ENCODE measurements around the gene TMEM179.
A peak's percentile ranks its signal among the peaks of the same experiment; 100 is the strongest.

TMEM179 gene

GRCh38 chr14:104552738-104553125, 51.8 kb downstream of the TMEM179 start:
- DNase-seq (ENCODE audit: low spot score in 2 of 2): peak in 1 of 2 experiments; percentile 2
- Histone ChIP-seq H3K27me3 (ENCODE audit: low read depth) (peaks cover 65% of the 10 kb centered on the region), H3K36me3 (replicated peaks) (no peaks in the 10 kb centered on the region), H3K4me1 (no peaks in the 10 kb centered on the region), H3K9me3 (no peaks in the 10 kb centered on the region), H3K4me3 (no peak overlapping the region)
- in situ Hi-C loops (cut with MboI; ENCODE audit: low sequenced_read_pairs): no loop called here

DNA sequence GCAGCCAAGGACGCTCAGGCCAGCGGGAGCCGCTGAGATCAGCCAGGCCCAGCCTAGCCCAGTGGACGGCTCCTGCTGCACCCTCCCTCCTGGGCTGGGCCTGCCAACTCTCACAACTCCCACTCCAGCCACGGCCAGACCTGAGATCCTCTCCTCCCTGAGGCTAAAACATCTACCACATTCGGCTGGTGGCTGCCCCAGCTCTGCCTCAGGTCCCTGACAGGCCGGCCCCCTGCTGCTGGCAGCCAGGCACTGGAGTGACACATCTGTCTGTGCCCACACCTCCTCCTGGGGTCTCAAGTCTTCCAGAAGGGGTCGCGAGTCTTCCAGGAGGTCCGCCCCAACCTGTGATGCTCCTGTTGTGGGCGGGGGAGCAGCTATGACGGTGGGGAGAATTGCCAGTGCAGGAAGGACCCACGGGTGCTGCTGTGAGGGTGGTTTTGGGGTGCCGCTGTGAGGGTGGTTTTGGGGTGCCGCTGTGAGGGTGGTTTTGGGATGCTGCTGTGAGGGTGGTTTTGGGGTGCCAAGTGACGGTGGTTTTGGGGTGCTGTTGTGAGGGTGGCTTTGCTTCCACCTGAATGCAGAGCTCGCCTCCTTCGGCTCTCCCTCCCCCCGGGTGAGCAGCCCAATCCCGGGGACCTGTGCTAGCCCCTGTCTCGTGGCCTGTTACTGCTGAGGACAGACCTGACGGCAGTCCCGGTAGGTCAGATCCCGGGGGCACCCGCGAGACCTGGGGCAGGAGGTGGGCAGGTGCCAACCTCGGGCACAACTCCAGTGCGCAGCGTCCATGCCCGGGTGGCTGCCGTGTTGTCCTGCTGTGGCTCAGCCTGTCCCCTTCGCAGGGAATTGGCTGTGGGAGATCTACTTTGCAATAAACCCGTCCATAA, 52.5 kb downstream of the TMEM179 start:
- H3K9me3 ChIP-seq: no peaks in the 10 kb centered on the region
- H3K4me3 ChIP-seq: no peak overlapping the region
- no peaks in the 10 kb centered on the region for H3K36me3 ChIP-seq (replicated peaks)
- H3K27me3 ChIP-seq (ENCODE audit: low read depth): peaks cover 70% of the 10 kb centered on the region
- peak in 1 of 2 experiments; percentile 8 for DNase-seq (ENCODE audit: low spot score in 2 of 2)
- no peaks in the 10 kb centered on the region for H3K4me1 ChIP-seq
- in situ Hi-C loops (cut with MboI; ENCODE audit: low sequenced_read_pairs): no loop called here

DNA sequence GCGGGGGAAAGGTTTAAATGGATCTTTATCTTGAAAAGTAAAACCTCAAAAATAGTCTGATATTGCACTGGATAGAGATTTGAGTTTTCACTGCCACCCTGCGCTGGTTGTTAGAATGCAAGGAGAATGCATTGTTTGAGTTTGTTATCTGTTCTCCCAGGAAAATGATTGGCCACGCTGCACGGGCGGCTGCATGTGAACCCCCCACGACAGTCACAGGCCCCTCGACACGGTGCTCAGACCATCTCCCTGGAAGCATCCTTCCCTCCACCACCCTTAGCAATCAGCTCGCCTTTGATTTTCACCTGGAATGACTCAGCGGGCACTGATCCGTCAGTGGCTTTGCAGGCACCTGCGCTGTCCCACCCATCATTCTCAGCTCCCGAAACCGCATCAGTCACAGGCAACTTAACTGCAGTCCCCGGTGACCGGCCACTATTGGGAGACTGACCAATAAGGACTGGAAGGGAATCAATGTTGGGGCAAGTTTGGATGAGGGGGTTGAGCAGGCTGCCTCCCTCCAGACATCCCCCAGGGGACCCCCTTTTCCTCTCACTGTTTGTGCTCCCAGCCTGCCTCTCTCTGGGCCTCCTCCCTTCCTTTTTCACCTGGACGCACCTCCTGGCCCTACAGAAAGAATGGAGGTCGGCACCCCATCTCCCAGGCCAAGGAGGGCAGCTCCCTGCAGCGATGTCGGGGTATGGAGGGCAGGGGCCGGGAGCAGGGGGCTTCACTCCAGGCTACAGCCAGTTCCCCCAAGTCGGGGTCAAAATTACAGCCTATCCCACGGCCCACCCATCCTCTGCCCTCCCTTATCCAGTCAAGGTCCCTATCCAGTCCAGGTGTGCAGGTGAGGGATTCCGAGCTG, 53.5 kb downstream of the TMEM179 start:
- DNase-seq (ENCODE audit: low spot score in 2 of 2): no peak
- Histone ChIP-seq H3K36me3 (replicated peaks) (no peaks in the 10 kb centered on the region), H3K27me3 (ENCODE audit: low read depth) (peaks cover 68% of the 10 kb centered on the region), H3K9me3 (no peaks in the 10 kb centered on the region), H3K4me3 (no peak overlapping the region), H3K4me1 (no peaks in the 10 kb centered on the region)
- in situ Hi-C loops (cut with MboI; ENCODE audit: low sequenced_read_pairs): no loop called here

DNA sequence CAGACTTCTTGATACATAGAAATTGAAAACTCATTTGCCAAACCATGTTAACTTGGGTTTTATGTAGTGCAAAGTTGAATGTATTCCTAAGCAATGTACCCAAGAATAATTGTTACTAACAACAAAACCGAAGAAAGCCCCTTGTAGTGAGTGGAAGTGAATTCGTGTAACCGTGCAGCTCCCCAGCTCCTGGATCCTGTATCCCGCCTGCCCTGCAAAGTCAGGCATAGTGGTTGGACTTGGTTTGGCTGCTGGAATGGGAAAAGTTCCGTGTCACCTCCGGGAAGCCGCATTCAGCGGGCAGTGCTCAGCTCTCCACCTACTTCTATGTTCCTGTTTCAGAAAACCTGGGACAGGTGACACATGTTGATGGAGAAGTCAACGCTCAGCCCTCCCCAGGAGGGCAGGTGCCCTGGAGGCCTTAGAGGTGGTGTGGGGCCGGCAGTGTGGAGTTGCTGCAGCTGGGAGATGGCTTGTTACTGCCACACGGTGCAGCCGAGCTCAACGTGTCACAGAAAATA, 54.2 kb downstream of the TMEM179 start:
- in situ Hi-C loops (cut with MboI; ENCODE audit: low sequenced_read_pairs): no loop called here
- Histone ChIP-seq H3K4me3 (no peak overlapping the region), H3K27me3 (ENCODE audit: low read depth) (peaks cover 71% of the 10 kb centered on the region), H3K4me1 (no peaks in the 10 kb centered on the region), H3K9me3 (no peaks in the 10 kb centered on the region), H3K36me3 (replicated peaks) (no peaks in the 10 kb centered on the region)
- DNase-seq (ENCODE audit: low spot score in 2 of 2): no peak

GRCh38 chr14:104549536-104550339, 54.8 kb downstream of the TMEM179 start:
- Histone ChIP-seq H3K27me3 (ENCODE audit: low read depth) (peaks cover 77% of the 10 kb centered on the region), H3K4me3 (no peak overlapping the region), H3K9me3 (no peaks in the 10 kb centered on the region), H3K36me3 (replicated peaks) (no peaks in the 10 kb centered on the region), H3K4me1 (no peaks in the 10 kb centered on the region)
- in situ Hi-C loops (cut with MboI; ENCODE audit: low sequenced_read_pairs): no loop called here
- DNase-seq (ENCODE audit: low spot score in 2 of 2): no peak

DNA sequence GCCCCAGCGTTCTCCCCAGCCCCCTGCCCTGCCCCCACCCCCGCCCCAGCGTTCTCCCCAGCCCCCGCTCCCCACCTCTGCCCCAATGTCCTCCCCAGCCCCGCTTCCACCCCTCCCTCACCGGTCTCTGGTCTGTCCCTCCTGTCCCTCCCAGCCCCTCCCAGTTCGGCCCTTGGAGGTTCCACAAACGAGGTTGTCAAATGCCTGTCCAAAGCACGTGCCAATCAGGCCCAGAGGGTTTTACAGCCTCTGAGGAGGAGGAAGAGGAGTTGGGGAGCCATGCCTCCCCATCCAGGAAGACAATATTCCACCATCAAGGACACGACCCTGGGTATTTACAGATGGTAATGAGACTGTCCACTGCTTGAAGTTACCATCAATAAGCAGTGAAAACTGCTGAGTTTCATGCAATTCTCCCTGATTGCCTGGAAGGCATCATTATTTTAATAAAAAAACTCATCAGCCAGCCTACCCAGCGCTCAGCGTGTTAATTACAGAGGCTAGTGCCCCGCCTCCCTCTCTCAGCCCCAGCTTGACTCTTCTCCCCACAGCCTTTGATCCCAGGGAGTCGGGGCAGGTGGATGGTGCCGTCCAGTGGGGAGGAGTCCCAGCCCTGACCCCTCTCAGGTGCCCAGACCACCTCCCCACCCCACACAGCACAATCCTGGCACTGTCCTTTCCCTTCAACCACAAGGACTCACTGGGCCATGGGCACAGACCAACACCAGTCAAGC, 55.6 kb downstream of the TMEM179 start:
- Histone ChIP-seq H3K27me3 (ENCODE audit: low read depth) (peaks cover 77% of the 10 kb centered on the region), H3K36me3 (replicated peaks) (no peaks in the 10 kb centered on the region), H3K4me1 (no peaks in the 10 kb centered on the region), H3K9me3 (no peaks in the 10 kb centered on the region), H3K4me3 (no peak overlapping the region)
- in situ Hi-C loops (cut with MboI; ENCODE audit: low sequenced_read_pairs): no loop called here
- DNase-seq (ENCODE audit: low spot score in 2 of 2): no peak

DNA sequence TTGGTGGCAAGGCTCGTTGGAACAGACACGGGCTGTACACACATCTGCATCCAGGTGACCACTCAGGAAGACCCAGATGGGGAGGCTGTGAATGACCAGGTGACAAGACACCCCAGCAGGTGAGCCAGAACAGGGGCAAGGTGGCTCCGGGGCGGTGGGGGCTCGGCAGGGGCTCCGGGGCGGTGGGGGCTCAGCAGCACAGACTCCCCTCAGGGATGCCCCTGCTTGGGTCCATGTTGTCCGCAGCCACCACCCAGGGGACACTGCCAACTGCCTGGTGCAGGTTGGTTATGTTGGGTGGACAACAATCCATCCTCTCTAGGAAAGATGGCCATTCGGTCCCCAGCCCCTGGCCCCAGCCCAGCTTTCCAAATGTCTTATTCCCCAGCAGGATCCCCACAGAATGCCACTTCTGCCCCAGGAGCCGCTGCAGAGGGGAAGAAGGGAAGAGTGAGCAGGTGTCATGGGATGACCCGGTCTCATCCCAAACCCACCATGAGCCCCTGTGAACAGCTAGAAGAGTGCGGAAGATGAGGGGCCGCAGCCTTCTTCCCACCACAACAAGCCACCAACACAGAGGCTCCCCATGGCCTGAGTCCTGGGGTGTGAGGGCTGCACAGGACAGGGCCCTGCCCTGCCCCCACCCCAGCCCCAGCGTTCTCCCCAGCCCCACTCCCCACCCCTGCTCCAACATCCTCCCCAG, 56.4 kb downstream of the TMEM179 start:
- Histone ChIP-seq H3K4me3 (no peak overlapping the region), H3K9me3 (no peaks in the 10 kb centered on the region), H3K4me1 (no peaks in the 10 kb centered on the region), H3K27me3 (ENCODE audit: low read depth) (peaks cover 74% of the 10 kb centered on the region), H3K36me3 (replicated peaks) (no peaks in the 10 kb centered on the region)
- in situ Hi-C loops (cut with MboI; ENCODE audit: low sequenced_read_pairs): no loop called here
- no peak for DNase-seq (ENCODE audit: low spot score in 2 of 2)

- Histone ChIP-seq H3K4me1 (no peaks in the 10 kb centered on the region), H3K9me3 (no peaks in the 10 kb centered on the region), H3K27me3 (ENCODE audit: low read depth) (peaks cover 68% of the 10 kb centered on the region), H3K36me3 (replicated peaks) (no peaks in the 10 kb centered on the region), H3K4me3 (no peak overlapping the region)
- no peak for DNase-seq (ENCODE audit: low spot score in 2 of 2)
- in situ Hi-C loops (cut with MboI; ENCODE audit: low sequenced_read_pairs): no loop called here
Measured at GRCh38 chr14:104547310-104547997, 57.1 kb downstream of the TMEM179 start.

DNA sequence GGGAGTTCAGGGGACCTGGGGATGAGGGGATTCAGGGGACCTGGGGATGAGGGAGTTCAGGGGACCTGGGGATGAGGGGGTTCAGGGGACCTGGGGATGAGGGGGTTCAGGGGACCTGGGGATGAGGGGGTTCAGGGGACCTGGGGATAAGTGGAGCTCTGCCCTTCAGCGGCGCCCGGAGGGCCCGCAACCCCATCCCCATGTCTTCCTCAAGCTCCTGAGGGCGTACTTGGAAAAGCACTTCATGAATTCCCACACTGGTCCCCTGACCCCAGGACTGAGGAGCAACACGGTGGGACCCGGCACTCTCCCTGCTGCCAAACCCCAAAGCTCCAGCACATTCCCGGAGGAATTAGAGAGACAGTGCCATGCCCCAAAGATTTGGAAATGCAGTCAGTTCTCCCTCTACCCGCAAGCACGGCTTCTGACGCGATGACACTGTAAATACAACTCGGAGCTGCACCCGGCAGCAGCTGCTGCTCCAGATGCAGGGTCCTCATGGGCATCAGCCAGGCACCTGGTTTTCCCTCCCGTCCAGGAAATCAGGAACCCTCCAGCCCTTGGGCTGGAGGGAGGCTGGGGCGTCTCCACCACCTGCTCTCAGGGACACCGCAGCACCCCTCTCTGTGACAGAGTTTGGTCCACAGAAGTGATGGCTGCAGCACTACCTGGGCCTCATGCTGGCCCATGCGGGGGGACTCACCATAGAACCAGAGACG, 57.8 kb downstream of the TMEM179 start:
- no peaks in the 10 kb centered on the region for H3K9me3 ChIP-seq
- DNase-seq (ENCODE audit: low spot score in 2 of 2): no peak
- no peaks in the 10 kb centered on the region for H3K4me1 ChIP-seq
- H3K27me3 ChIP-seq (ENCODE audit: low read depth): peaks cover 67% of the 10 kb centered on the region
- no peaks in the 10 kb centered on the region for H3K36me3 ChIP-seq (replicated peaks)
- H3K4me3 ChIP-seq: no peak overlapping the region
- in situ Hi-C loops (cut with MboI; ENCODE audit: low sequenced_read_pairs): no loop called here

DNA sequence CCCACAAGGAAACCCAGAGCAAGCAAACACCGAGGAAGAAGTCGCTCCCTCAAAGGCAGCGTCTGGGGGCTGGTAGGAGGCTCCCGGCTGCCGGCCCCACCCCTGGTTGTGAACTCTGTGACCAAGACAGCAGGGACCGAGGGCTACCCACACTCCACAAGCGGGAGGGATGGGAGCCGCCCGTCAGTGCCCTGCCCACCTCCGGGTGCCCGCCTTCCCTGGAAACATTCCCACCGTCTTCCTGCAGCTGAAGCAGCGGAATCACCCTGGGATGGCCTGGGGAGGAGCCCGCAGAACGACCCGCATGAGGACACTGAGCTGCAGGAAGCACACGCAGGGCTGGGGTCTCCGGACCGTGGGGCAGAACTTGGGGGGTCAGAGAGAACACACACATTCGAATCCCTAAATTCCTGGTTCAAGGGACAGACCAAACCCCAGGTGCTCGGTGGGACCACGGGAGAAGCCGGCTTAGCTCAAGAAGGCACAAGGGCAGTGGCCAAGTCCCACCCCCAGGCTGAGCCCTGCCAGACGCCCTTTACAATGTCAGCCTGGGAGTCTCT, 58.5 kb downstream of the TMEM179 start:
- H3K4me3 ChIP-seq: no peak overlapping the region
- in situ Hi-C loops (cut with MboI; ENCODE audit: low sequenced_read_pairs): no loop called here
- H3K36me3 ChIP-seq (replicated peaks): no peaks in the 10 kb centered on the region
- H3K9me3 ChIP-seq: no peaks in the 10 kb centered on the region
- H3K27me3 ChIP-seq (ENCODE audit: low read depth): peaks cover 62% of the 10 kb centered on the region
- H3K4me1 ChIP-seq: no peaks in the 10 kb centered on the region
- no peak for DNase-seq (ENCODE audit: low spot score in 2 of 2)

DNA sequence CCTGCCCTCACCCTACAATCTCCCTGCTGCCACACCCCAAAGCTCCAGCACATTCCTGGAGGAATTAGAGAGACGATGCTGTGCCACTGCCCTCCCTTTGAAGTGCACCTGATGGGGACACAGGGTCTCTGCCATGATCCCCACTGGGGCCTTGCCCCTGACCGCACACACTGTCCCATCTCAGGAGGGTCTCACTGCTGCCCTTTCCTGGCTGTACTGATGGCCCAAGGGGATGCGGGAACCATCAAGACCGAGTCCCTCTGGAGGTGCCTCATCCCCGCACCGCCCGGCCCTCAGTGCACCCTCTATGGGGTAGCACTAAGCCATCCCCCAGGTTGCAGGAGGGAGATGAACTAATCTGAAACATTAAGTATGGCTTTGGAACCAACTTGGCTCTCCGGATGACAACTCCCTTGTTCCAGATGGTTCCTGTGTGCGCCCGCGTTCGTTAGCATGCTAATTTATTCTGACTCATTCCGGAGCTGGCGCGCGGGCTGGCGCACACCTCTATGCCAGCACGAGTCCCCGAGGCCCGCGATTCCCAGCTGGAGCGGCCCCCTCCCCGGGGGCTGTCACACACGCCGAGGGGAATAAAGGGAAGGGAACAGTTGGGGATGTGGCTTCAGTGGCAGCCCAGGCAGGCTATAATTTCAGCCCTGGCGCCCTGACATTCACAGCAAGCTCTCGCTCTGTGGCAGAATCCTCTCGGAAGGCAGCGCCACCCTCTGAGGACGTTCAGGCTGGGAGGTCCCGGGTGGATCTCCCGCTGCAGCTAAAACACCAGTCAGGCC, 59.2 kb downstream of the TMEM179 start:
- Histone ChIP-seq H3K9me3 (no peaks in the 10 kb centered on the region), H3K27me3 (ENCODE audit: low read depth) (peaks cover 55% of the 10 kb centered on the region), H3K4me1 (no peaks in the 10 kb centered on the region), H3K4me3 (no peak overlapping the region), H3K36me3 (replicated peaks) (no peaks in the 10 kb centered on the region)
- no peak for DNase-seq (ENCODE audit: low spot score in 2 of 2)
- in situ Hi-C loops (cut with MboI; ENCODE audit: low sequenced_read_pairs): no loop called here

Data from HAP-1 (cell line).